AG20443 (cell line): Measurements from ENCODE around the gene OR2A2.

Source experiments
- DNase-seq: peaks from one replicate; pipeline ENCODE4 v3.0.0; 2012; ENCODE audit warnings: low spot score, mixed read lengths

Gene OR2A2

DNA sequence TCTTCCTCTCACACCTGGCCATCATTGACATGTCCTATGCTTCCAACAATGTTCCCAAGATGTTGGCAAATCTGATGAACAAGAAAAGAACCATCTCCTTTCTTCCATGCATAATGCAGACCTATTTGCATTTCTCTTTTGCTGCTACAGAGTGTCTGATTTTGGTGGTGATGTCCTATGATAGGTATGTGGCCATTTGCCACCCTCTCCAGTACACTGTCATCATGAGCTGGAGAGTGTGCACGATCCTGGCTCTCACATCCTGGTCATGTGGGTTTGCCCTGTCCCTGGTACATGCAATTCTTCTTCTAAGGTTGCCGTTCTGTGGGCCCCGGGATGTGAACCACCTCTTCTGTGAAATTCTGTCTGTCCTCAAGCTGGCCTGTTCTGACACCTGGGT lies 32.8 kb downstream of the OR2A2 start:
- DNase-seq: no peak

DNA sequence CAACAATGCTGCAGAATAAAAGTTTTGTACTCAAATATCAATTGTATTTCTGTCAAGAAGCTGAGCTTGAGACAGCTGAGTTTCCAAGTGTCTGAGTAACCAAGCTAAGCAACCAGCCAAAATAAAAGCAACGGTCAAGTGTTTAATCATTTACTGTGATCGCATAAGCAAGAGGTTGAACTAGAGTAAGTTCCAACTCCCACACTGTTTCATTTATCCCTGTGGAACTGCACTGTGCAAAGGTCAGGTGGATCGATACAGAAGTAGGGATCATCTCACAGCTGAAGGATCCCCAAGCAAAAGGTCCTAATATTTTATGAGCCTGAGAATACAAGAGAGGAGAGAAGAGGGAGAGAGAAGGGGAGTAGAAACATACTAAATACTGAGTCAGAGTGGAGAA lies 35.0 kb downstream of the OR2A2 start:
- no peak for DNase-seq

GRCh38 chr7:144148224-144148827 lies 38.9 kb downstream of the OR2A2 start:
- no peak for DNase-seq

GRCh38 chr7:144158861-144159260 lies 49.5 kb downstream of the OR2A2 start:
- DNase-seq: no peak
